GM19468 (cell line): ENCODE results near the gene COG3.
A peak's percentile ranks its signal among the peaks of the same experiment; 100 is the strongest.
"Not testable (repeated sequence)": the region's sequence is repeated elsewhere in the genome, so short reads cannot be mapped to it uniquely, and the experiment has no call there.

Experiments
- ATAC-seq: cut with Tn5 transposase; IDR thresholded peaks from one replicate; pipeline ENCODE4 v1.9.1; 2021; ENCODE audit warnings: mild to moderate bottlenecking, moderate library complexity, moderate number of reproducible peaks; ENCODE audit not compliant: unreplicated experiment; ENCODE audit errors: extremely low read depth

COG3 gene, protein sequence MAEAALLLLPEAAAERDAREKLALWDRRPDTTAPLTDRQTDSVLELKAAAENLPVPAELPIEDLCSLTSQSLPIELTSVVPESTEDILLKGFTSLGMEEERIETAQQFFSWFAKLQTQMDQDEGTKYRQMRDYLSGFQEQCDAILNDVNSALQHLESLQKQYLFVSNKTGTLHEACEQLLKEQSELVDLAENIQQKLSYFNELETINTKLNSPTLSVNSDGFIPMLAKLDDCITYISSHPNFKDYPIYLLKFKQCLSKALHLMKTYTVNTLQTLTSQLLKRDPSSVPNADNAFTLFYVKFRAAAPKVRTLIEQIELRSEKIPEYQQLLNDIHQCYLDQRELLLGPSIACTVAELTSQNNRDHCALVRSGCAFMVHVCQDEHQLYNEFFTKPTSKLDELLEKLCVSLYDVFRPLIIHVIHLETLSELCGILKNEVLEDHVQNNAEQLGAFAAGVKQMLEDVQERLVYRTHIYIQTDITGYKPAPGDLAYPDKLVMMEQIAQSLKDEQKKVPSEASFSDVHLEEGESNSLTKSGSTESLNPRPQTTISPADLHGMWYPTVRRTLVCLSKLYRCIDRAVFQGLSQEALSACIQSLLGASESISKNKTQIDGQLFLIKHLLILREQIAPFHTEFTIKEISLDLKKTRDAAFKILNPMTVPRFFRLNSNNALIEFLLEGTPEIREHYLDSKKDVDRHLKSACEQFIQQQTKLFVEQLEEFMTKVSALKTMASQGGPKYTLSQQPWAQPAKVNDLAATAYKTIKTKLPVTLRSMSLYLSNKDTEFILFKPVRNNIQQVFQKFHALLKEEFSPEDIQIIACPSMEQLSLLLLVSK

DNA sequence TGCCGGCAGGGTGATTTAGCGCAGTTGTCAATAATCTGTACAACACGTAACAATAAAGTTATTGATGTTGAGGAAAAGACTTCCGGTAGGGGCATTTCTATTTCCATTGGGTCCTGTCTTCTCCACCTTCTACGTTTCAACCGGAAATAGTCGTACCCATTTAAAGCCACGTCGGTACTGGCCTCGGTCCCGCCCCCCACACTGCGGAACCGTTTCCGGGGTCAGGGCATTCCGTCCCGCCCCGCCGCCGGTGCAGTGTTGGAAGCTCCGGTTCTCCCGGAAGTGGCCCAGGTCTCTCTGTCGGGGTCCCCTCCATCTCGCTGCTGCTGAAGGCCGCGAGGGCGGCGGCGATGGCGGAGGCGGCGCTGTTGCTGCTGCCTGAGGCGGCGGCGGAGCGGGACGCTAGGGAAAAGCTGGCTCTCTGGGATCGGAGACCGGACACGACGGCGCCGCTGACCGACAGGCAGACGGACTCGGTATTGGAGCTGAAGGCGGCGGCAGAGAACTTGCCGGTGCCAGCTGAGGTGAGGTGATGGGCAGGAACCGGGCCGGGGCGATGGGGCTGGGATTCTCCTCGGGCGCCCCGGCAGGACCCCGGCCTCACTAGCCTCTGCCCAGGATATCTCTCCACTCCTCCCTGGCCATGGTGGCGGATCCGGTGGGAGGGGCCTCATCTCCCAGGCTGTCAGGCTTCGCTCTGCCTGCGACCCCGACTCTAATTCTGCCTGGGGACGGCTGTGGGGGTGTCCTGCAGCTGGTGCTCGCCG is at the start of gene COG3:
Gene COG3, plus strand, starts transcription at position 253 of the 767 bp plus-strand sequence. Its CDS starts 98 bp downstream, at position 351.
- ATAC-seq: peak; percentile 90

DNA sequence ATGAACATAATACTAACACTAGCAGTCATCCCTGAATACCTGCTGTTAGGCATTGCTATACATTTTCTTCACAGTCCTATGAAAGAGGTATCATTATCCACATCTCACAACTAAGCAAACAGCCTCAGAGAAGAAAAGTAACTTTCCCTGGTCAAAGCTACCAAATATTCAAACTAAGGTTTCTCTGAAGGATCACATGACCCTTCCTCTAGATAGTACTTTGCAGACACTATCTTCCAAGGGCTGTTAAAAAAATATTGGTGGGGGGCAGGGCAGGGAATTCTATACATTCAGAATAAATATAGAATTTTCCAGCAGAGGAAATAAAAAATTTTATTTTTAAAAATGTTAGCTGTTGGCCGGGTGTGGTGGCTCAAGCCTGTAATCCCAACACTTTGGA is 49.6 kb upstream of the COG3 start:
- no peak for ATAC-seq

DNA sequence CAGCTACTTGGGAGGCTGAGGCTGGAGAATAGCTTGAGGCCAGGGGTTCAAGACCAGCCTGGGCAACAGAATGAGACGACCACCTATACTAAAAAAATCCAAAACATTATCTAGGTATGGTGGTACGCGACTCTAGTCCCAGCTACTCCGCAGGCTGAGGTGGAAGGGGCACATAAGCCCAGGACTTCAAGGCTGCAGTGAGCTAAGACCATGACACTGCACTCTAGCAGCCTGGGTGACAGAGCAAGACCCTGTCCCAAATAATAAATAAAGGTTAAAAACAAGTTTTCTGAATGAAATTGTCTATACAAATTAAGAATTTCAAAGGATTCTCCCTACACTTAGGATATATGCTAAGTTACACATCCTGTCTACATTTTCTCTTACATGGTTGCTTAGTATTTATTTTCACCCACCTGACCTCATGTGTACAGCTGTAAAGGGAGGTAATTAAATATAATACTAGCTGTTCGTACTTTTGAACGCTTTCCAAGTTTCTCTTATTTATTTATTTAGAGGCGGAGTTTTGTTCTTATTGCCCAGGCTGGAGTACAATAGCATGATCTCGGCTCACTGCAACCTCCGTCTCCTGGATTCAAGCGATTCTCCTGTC is 48.1 kb upstream of the COG3 start:
- ATAC-seq: no peak

DNA sequence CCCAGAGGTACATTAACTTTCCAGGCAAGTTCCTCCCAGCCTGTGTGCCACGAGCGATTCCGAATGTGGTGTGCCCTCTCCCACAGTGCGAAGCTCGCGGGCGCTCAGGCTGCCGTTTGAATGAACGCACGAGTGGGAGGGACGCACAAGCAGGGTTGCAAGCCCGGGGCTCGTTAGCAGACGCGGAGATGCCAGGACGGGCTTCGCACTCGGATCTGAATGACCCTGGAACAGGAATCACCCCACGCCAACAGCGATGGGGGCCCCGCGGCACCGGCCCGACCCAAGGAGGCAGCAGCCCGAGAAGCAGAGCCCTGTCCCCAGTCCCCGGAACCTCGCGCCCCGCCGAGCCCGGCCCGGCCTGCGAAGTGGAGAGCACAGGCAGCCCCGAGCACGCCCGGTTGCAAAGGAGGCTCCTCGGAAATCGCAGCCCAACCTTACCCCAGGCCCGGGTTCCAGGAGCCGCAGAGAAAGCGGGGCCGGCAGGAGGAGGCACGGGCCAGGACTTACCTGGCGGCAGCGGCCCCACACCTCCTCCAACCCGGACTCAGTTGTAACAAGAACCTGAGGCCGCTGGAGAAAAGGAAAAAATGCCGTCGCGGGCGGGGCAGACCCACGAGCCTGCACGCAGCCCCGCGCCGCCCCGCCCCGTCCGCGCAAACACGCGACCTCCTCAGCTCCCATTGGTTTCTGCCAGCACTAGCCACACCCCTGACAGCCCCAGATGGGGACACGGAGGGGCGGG is 46.8 kb upstream of the COG3 start, which contains the start of gene SLC25A30:
Gene SLC25A30, minus strand, starts transcription at position 584 of the 745 bp plus-strand sequence. CDS start 6,948 bp downstream, outside the sequence.
- ATAC-seq: peak; percentile 67

DNA sequence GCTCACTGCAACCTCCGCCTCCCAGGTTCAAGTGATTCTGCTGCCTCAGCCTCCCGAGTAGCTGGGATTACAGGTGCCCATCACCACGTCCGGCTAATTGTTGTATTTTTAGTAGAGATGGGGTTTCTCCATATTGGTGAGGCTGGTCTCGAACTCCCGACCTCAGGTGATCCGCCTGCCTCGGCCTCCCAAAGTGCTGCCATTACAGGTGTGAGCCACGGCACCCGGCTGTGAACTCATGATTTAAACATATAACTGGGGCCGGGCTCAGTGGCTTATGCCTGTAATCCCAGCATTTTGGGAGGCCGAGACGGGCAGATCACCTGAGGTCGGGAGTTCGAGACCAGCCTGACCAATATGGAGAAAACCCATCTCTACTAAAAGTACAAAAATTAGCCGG is 45.4 kb upstream of the COG3 start:
- ATAC-seq: not testable (repeated sequence)

DNA sequence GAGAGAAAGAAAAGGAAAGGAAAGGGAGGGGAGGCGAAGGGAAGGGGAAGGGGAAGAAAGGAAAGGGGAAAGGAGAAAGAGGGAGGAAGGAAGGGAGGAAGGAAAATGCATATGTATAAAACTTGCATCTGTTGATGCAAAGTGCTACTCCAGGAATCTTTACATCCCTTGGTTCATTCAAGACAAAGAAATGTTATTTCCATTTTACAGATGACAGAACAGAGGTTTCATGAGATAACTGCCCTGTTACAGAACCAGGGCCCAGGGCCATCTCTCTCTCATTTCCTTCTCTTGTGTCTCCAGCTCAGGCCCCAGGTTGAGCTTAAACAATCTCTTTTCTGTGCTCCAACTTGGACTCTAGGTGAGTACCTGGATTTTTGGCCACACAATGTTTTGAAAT is 44.8 kb upstream of the COG3 start:
- ATAC-seq: no peak

DNA sequence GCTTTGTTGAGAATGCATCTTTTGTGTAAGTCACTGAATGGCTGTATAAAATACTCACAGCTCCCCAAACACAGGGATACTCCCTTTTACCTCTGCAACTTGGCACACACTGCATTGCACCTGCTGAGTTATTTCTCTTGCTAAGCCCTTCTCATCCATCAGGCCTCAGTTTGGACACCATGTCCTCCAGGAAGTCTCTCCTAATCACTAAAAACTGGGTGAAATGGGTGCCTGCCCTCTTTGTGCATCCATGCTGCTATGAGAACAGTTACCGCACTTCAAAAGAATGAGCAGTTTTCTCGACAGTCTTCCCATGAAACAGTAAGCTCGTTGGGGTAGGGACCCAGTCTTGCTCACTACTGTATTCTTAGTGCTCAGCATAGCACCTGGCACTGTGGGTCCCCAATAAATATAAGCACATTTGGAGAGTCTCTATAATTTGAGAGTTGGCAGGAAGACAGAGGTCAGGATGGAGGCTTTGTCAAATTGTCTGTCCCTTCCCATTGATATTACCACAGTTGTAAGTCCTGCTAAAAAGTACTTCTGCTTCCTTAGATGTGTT is 41.9 kb upstream of the COG3 start:
- ATAC-seq: no peak

DNA sequence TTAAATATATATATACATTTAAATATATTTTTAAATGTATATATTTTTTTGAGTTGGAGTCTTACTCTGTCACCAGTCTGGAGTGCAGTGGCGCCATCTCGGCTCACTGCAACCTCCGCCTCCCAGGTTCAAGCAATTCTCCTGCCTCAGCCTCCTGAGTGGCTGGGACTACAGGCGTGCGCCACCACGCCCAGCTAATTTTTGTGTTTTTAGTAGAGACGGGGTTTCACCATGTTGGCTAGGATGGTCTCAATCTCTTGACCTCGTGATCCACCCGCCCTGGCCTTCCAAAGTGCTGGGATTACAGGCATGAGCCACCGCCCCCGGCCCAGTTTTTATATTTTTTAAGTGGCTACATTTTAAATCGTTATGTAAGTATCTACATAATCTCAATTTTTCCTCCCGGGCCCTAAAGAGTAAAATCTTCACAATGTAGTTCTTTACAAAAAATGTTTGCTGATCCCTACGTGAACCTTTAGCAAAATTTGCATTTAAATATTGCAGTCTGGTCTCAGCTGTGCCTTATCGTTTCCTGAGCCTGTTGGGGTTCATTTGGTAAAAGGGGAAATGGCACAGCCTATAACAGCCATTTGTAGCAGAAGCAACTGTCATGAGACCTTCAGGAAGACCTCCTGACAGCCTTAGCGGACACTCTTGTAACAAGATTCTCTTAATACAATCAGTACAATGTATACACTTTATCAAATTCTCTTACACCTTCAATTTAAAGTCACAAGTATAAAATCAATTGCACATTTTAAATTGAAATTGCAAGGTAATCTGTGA is 38.5 kb upstream of the COG3 start:
- ATAC-seq: not testable (repeated sequence)

DNA sequence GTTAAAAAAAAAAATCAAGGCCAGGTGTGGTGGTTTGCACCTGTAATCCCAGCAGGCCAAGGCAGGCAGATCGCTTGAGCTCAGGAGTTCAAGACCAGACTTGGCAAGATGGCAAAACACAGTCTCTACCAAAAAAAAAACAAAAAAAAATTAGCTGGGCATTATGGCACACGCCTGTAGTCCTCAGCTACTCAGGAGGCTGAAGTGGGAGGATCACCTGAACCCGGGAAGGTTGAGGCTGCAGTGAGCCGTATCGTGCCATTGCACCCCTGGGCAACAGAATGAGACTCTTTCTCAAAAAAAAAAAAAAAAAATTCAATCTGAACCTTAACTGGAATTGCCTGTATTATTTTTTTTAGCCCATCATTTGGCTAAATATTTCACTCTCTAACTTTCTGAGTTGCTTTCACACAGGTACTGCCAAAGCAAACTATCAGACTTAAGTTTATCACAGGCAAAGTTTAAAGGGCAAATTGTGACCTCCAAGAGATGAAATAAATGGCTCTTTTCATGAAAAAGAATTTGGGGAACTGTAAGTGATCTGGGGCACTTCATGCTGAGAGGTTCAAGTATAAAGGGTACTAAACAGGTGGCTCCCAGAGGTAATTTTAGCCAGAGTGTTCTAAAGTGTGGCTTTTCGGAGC is 31.9 kb upstream of the COG3 start:
- no peak for ATAC-seq

DNA sequence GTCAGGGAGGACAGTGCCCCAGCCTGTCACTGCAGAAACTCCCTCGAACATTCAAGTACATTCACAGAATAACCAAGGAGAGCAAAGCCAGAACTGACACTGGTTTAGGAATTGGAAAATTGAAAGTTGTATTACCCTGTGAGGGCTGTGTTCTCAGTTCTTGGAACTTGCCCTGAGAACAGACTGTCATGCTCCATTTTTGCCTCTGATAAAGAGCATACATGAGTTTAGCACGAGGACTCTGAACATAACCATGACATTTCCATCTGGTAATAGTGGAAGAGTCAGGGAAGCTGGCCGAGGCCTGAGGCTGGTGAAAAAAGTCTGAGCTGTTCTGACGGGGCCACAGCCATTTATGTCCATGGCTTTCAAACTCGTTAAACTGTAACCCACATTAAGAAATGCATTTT is 31.4 kb upstream of the COG3 start:
- ATAC-seq: no peak

DNA sequence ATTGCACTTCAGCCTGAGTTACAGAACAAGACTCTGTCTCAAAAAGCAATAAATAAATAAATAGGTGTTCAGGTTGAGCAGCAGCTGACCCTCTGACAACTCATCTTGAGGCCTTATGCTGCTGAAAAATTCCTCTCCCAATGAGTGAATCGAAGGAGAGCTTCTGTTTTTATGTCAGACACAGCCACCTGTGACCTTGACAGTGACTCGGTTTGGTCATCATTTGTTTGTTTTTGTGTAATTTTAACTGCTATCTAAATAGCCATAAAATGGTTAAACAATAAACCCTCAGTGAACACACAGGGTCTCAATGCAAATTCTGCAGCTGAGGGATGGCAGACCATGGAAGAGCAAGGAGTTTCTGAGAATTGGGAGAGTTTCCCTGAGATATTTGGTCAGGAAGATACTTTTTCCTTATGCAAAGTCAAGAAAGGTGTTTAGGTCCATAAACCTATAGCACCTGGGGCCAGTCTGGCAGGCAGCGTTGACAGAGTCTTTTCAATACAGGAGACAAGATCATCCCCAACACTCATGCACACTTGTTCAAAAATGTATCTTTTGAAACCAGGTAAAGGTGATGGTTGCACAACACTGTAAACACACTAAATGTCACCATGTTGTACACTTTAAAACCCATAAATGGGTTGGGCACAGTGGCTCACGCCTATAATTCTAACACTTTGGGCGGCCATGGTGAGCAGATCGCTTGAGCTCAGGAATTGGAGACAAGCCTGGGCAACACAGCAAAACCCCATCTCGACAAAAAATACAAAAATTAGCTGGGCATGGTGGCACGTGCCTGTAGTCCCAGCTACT is 30.0 kb upstream of the COG3 start:
- no peak for ATAC-seq

DNA sequence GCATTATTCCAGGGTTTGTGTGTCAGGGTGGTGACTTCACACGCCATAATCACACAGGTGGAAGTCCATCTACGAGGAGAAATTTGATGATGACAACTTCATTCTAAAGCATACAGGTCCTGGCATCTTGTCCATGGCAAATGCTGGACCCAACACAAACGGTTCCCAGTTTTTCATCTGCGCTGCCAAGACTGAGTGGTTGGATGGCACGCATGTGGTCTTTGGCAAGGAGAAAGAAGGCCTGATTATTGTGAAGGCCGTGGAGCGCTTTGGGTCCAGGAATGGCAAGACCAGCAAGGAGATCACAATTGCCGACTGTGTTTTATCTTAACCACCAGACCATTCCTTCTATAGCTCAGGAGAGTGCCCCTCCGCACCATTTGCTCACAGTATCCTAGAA is 28.4 kb upstream of the COG3 start:
- ATAC-seq: no peak

DNA sequence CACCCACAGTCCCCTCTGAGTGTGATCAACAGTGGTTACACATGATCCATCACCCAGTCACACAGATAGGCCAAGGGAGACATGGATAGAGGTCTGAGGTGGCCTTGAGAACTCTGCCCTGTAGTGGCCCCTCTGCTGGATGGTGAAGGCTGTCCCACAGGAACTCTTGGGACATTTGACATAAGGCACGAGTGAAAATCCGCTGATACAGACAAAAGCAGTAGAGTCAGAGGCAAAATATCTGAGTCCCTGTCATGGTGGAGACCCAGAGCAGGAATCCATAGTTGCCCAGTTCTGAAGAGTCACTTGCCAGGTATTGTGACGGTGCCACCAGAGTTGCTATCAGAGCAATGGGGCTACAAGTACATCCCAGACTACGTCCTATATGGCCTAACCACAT is 27.8 kb upstream of the COG3 start:
- ATAC-seq: no peak

DNA sequence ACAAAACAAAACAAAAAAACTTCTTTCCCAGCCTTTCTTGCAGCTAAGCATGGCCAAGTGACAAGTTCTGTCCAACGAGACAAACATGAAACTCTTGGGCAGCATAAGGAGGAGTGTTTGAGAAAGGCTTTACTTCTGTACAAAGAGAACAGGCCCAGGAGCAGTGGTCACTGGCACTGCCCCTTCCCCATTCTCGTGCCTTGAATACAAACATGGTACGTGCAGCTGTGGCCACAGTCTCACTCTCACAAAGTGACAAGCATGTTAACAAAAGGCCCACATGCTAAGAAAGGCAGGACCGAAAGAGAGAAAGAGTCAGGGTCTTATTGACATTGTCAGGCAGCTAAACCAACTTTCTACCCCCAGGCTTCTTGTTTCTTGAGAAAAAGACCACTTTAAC is 26.8 kb upstream of the COG3 start:
- no peak for ATAC-seq

DNA sequence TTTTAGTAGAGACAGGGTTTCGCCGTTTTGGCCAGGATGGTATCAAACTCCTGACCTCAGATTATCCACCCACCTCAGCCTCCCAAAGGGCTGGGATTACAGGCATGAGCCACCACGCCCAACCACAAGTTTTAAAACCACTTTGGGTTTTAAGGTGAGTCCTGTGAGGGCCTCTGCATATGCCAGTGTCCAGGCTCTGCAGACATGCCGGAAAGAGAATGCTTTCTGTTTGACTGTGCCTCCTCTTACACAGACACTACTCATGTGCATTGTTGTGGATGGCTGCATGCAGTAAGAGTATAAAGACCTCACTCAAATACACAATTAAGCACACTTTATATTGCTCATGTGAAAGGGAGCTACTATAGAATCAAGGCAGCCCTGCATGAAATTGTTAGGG is 25.7 kb upstream of the COG3 start:
- ATAC-seq: no peak

DNA sequence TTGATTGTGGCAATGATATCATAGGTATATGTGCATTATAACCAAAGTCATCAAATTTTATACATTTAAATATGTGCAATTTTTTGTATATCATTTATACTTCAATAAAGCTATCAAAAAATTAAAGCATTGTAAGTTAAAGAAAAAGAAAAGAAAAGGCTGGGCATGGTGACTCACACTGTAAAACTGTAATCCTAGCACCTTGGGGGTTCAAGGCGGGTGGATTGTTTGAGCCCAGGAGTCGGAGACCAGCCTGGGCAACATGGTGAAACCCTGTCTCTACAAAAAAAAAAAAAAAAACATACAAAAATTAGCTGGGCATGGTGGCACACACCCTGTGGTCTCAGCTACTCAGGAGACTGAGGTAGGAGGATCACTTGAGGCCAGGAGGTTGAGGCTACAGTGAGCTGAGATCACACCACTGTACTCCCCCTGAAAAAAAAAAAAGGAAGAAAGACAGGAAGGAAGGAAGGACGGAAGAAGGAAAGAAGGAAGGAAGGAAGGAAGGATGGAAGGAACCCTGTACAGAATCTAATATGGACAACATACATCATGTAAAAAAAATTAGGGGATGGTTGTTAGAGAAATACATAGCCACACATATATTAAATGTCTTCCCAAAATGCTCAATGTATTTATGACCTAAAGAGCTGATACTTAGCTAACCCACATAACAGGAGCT is 24.8 kb upstream of the COG3 start:
- ATAC-seq: no peak
